Measurements from ENCODE around the gene CEP68. TPM values are rescaled to one million over a fixed set of nuclear protein-coding genes. Genes with fewer than 3 reads are reported as not detected.
"Not testable (repeated sequence)": the region's sequence is repeated elsewhere in the genome, so short reads cannot be mapped to it uniquely, and the experiment has no call there.

CEP68 gene
- polyA plus RNA-seq, 3 donors, result 5.0 to 17.2 (median 10.4) TPM

DNA sequence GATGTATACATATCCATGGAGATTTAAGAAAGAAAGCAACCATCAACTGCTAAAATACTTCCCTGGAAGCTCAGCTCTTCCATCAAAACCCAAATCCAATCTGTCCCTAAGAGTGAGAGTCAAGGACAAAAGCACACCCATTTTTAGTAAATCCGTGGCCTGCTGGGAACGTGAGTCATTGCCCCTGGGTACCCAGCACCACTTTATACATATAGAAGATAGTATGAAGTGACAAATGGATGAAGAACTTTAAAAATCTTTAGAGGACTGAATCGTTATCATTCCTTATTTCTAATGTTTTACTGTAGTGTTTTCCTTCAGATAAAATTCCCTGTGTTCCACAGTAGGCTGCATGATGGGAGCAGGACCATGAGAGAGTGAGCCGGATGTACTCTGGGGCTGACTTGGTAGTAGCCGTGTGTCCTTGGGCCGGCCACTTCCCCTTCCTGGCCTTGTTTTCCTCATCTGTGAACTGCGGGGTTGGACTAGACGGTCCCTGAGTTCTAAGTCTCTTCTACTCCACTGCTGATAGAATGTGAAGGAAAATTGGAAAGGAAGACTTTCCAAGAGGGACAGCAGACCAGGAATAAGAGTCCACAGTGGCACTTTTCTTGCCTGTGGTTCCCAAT, 28.5 kb upstream of the CEP68 start:
- 59 to 78% (median 71%) methylated on average over 8 of the region's 8 CpGs for whole genome bisulfite sequencing, 3 donors
- no peak overlapping the region for H3K27ac ChIP-seq (ENCODE audit: low read depth, low read length)

DNA sequence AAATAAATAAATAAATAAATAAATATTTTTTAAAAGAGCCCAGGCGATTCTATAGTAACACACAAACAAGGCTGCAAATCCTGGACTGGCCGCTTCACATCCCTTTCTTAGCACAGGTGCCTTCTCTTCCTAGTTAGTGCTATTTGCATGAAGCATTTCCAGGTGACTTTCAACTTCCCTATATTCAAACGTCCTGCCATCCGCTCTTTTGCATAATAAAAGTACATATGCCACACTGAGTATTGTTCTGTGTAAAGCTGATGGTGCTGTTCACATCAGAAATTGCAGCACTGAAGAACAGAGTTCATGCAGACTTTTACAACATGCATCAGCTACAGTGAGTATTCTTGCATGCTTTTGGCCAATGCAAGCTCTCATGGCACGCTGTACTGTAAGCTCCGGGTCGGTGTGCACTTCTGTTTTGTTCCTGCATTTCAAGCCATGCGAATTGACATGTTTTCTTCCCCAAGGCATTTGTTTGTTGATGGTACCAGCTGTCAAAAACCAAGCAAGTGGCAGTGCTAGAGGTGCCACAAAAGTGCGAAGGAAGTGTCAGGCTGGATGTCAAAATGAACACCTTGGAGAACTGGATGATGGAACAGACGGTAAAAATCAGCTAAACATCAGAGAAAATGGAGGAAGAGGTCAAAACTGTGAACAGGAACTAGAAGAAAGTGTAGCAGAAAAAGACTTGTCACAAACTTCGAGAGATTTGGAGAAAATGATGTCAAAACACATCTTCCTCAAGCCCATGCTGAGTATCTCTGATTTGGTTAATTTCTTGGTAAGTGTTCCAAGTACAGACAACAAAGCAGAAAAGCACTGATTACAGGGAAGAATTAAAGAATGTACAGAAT, 25.5 kb upstream of the CEP68 start:
- H3K27ac ChIP-seq (ENCODE audit: low read depth, low read length), result no peak overlapping the region

DNA sequence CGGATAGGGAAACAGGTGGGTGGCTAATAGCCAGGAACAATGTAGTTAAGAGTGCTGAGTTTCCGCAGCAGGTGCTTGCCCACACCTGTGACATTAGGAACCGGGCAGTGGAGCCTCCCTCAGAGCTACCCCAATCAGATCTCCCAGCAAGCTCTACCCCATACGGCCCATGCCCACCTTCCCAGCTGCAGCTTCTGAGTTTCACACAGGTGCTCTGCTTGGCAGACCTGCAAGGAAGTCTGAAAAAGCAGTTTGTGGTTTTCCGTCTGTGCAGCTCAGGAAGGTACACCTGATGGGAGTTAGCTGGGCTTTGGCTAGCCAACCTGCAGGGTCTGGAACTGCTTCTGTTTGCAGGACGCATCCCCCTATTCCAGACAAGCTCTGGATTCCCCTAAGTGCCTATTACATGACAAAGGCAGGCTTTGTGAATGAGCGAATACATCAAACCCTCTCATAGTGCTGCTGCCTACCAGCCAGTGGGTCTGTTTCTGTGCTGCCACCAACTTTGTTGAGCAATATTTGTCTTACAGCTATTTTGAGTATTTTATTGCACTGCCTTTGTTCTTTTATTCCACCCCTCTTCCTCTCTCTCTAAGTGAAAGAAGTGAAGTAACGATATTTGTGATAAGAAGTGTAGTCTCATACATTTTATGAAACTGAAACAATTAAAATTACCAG, 24.7 kb upstream of the CEP68 start:
- 25 to 50% (median 44%) methylated on average over 8 of the region's 8 CpGs for WGBS, 3 donors
- no peak overlapping the region for H3K27ac ChIP-seq (ENCODE audit: low read depth, low read length)

More for the DNA sequence above, 25.5 kb upstream of the CEP68 start:
- WGBS, 3 donors, result 77 to 83% (median 78%) methylated on average over 11 of the region's 11 CpGs

DNA sequence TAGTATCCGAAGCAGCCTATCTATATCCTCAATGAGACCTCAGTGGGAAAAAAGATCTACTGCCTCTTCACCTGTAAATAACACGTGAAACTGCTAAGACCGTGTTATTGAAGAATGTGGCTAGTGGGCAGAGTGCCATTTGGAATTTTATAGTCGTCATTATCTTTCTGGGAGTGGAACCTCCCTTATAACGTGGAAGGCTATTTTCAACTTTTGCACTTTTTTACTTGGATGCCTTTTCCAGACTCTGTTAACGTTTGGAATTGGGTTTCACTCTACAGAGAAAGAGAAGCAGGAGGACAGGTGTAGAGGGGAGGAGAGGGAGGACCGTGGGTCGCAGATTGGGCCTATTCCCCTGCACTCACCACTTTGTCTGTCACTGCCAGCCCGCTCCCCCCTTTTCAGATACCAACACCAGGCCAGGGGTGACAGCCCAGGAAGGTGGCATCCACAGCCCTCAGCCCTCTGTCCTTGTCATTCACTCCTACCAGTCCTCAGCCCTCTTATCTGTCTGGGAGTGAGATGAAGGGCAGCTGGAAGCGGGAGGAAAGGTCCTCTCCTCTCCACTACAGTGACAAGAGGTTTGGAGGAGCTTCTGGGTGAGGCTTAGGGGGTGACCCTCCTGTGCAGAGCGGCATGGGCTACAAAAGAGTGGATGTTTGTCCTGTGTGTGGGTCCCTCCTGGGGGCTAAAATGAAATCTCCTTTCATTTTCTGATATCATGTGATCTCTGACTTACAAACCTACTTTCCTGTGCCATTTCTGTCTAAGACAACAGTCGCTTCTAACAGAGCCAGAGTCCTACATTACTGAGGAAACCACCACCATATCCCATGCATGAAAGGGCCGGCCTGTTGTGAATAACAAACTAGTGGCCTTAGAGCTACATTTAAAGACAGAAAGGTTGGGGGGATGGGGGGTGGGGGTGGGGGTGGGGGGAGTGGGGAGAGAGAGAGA, 23.9 kb upstream of the CEP68 start:
- 53 to 54% (median 54%) methylated on average over 13 of the region's 13 CpGs for WGBS, 3 donors
- H3K27ac ChIP-seq (ENCODE audit: low read depth, low read length), result no peak overlapping the region

DNA sequence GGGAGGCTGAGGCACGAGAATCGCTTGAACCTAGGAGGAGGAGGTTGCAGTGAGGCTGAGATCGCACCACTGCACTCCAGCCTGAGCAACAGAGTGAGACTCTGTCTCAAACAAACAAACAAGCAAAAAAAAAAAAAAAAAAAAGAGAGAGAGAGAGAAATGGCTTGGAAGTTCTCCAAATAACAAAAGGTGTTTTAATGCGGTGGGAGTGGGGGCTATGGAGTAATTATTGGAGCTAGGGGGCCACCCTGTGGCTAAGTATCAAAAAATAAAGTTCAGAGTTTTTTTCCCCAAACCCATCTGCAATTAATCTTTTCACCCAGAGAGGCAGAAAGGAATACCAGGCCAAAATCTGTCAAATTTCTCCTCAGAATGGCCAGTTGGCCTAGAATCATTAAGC, 23.0 kb upstream of the CEP68 start:
- H3K27ac ChIP-seq (ENCODE audit: low read depth, low read length), result no peak overlapping the region
- 83 to 93% (median 84%) methylated on average over 4 of the region's 4 CpGs for WGBS, 3 donors

DNA sequence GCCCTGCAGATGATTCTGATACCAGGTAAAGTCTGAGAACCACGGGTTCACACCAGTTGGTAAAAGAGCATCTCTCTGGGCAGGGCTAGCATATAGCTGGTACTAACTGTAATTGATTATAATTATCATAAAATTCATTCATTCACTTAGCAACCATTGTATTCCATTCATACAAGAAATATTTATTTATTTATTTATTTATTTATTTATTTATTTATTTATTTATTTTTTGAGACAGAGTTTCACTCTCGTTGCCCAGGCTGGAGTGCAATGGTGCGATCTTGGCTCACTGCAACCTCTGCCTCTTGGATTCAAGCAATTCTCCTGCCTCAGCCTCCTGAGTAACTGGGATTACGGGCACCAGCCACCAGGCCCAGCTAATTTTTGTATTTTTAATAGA, 22.5 kb upstream of the CEP68 start:
- 85 to 93% (median 92%) methylated on average over 4 of the region's 4 CpGs for whole genome bisulfite sequencing, 3 donors
- H3K27ac ChIP-seq (ENCODE audit: low read depth, low read length), result not testable (repeated sequence)

DNA sequence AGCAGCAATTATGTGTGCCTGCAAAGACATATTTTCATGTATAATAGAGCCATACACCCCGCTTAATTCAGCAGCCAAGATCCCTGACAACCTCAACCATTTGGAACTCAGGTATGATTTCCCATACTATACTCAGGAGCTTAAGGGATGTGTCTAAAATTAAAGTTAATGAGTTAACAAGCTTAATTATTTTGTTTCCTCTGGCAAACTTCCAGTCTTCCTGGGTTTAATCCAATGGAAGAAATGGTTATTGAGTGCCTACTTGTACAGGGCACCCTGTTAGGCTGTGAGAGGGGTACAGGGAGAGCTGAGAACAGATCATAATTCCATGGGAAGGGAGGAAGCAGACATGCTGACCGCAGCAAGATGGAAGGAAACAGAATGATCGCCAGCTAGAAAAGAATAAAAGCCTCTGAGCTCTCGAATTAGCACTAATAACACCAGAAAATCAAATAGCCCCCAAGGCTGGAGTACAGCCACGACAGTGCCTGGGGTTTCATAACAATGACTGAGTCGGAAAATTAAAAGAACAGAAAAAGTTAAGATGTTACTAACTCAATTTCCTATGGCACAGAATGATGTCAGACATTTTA, 20.8 kb upstream of the CEP68 start:
- WGBS, 3 donors, result 58 to 78% (median 66%) methylated on average over 6 of the region's 6 CpGs
- H3K27ac ChIP-seq (ENCODE audit: low read depth, low read length), result no peak overlapping the region

DNA sequence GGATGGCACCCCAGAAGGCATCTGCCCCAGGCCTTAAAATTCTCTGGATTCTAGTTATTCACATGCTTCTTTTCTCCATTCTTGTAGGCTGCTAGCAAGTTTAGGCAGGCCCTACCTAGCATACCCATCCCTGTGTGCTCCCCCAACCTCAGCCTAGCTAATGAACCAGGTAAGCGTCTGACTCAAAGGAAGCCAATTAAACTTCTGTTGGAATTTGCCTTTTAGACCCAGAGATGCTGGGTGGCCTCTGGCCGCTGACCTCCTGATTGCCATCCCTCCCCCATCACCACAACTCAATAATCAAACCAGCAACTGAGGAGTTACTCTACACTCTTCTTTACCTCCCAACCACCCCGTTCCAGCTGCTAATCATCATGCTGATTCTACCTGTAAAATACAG, 19.0 kb upstream of the CEP68 start:
- 84 to 90% (median 88%) methylated on average over 3 of the region's 3 CpGs for WGBS, 3 donors
- no peak overlapping the region for H3K27ac ChIP-seq (ENCODE audit: low read depth, low read length)

DNA sequence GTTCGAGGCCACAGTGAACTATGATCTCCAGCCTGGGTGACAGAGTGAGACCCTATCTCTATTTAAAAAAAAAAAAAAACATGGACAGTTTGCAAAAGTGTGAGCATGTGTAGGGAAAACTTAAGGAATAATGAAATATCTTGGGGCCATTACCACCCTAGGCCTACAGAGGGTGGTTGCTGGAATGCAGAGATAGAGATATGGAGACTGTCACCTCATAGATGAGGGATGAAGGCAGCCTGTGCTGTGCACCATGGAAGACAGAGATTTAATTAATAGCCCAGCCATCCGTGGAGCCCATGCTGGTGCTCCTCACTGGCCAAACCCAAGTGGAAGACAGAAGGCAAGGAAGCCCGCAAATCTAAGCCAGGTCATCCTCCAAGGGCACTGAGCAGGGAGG, 16.6 kb upstream of the CEP68 start:
- 83 to 92% (median 91%) methylated on average over 3 of the region's 3 CpGs for WGBS, 3 donors
- no peak overlapping the region for H3K27ac ChIP-seq (ENCODE audit: low read depth, low read length)

DNA sequence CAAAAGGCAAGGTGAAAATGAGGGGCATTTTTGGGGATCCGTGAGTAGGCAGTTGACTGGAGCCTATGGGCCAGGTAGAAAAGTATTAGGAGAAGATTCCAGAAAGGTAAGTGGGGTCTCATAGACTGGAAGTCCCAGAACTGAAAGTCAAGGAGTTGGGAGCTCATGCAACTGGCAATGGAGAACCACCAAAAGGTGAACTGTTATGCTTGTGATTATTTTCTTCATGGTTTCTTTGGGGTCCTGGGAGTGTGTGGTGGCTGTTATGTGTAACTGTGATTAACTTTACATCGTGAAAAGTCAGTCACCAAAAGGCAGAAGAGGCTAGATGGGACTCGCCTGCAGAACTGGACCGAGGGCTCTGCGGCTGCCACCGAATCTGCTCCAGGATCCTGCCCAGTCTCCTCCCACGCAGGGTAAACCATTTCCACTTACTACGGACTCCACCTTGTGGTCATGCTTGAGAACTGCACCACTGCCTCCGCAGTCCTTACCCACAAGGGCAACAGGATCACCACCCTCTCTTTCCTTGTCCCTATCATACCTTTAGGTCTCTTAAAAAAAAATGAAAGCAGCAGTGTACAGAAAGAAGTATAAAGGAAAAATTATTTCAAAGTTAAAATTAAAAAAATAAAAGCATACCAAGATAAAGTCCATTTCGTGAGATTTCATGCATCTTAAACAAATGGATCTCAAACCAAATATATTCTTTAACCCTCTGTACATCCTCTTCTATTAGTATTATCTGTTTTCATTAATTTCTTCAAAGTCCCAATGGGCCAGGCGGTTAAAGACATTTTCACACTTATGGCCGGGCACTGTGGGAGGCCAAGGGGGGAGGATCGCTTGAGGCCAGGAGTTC, 15.6 kb upstream of the CEP68 start:
- 24 to 33% (median 30%) methylated on average over 13 of the region's 13 CpGs for WGBS, 3 donors
- no peak overlapping the region for H3K27ac ChIP-seq (ENCODE audit: low read depth, low read length)

DNA sequence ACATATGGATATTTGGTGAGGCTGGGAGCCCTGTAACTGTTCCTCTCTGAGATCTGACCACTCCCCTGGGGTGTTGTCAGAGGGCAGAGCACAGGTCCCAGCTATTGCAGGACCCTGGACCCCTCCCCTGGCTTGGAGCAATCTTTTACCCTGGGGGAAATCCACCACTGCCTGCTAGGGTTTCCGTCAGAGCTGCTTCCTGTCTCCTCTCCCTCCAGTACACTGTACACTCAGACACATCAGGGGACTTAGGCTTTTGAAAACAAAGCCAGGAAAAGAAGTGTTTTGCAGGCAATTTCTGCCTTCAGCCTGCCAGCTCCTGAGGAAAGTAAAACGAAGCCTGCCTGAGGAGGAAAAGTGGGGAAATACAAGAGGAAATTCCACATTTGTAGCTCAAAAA, 13.2 kb upstream of the CEP68 start:
- H3K27ac ChIP-seq (ENCODE audit: low read depth, low read length), result no peak overlapping the region
- WGBS, 3 donors, result 38 to 75% (median 49%) methylated on average over 2 of the region's 2 CpGs

DNA sequence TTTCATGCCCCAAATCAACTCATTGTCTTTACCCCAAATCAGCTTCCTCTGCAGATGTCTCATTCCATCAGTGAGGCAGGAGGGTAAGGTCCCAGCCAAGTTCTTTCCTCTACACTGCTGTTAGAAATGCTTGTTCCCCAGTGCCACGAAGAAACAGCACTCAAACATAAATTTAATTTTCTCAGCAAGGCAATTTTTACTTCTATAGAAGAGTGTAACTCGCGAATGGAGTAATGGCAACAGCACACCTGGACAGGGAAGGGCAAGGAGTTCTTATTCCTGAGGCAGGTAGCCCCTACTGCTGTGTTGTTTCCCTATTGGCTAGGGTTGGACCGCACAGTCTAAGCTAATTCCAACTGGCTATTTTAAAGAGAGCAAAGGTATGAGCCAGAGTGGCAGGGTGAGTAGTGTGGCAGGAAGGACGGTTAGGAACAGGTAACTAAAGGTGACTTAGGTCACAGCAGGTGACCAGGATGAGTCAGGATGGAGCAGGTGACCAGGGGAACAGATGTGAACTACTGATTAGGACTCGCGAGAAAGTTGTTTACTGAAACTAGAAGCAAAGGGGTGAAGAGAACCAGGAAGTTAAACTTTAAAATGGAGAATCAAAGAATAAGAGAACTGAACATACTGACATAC, 12.0 kb upstream of the CEP68 start:
- 83 to 92% (median 90%) methylated on average over 7 of the region's 7 CpGs for WGBS, 3 donors
- no peak overlapping the region for H3K27ac ChIP-seq (ENCODE audit: low read depth, low read length)

DNA sequence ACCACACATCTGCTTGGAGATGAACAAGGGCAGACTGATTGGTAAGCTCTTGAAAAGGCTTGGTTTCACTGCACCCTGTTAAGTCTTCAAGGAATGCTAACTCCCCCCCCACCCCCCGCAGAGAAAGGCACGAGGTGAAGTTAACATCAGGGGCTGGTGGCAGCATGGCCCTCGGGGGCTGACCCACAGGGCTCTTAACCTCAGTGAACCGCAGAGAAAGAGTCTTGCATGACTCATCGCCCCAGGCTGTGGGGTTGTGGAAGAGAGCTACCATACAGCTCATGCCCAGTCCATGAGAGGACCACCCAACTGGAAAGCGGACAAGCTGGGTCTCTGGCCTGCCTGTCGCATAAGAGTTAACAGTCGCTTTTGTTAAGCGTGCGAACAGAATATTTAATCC, 10.6 kb upstream of the CEP68 start:
- no peak overlapping the region for H3K27ac ChIP-seq (ENCODE audit: low read depth, low read length)
- 78 to 82% (median 81%) methylated on average over 10 of the region's 10 CpGs for WGBS, 3 donors

DNA sequence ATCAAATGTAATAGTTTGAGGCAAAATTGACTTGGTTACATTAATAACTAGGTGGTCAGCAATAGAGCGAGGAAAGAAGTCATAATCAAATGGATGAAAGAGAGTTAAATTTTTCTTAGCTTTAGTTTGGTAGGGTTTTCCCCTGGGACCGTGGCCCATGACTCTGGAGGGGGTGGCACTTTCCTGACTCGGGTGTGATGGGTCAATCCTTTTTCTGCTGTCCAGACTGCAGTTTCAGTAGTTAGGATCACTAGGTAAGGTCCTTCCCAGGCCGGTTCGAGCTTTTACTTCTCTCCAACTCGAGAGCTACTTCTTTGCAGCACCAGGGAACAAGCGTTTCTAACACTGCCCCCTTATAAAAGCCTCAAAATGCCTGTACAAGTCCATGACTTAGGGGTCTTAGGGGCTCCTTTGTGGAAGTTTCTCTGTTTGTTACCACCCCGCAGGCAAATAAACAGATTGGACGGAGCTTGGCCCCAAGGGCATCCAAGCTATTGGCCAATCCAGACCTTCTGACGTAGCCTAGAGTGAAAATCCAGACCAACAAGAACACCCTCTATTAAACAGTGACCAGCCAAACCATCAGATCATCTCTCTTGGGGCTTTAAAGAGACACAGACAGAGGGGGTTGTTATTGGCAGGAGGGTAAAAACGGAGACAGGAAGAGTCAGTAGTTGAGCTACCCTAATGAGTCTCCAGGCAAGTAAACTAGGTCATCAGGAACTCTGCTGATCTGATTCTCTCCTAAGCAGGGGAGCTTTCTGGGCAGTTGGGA, 9.4 kb upstream of the CEP68 start:
- WGBS, 3 donors, result 78 to 80% (median 79%) methylated on average over 11 of the region's 11 CpGs
- no peak overlapping the region for H3K27ac ChIP-seq (ENCODE audit: low read depth, low read length)

DNA sequence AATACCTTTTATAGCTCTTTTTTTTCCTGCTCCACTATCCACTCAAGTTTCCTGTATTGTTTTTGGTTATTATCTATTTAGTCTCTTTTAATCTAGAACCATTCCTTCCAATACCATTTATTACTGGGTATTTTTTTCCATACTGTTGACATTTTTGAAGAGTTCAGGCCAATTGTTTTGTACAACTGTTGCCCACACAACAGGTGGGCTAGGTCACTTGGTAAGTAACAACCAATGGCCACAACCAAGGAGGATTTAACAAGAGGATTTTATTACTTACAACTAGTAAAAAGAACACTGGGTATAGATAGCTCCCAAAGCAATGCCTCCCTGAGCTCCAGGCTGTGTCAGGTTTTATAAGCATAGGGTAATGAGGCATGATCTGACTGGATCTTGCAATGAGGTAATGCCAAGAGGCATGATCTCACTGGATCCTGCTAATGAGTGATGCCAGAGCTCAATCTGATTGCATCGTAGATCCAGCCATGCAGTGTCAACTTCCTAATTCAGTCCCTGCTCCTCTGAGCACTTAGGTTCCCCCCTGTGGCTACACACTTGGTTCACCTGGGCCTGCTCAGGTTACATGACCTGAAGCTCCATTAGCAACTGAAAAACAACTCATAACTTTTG, 7.1 kb upstream of the CEP68 start:
- H3K27ac ChIP-seq (ENCODE audit: low read depth, low read length), result no peak overlapping the region
- WGBS, 3 donors, result 80 to 88% (median 86%) methylated on average over 1 of the region's 1 CpG

DNA sequence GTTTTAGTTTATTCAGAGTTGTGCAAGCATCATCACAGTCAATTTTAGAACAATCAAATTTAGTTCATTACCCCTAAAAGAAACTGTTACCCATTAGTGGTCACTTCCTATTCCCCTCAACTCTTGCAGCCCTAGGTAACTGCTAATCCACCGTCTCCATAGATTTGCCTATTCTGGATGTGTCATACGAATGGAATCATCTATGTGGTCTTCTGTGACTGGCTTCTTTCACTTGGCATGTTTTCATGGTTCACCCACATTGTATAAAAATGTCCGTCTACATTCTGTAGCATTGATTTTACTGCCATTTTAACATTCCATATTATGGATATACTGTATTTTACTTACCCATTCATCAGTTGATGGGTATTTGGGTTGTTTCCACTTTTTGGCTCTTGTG, 5.3 kb upstream of the CEP68 start:
- 90 to 95% (median 95%) methylated on average over 3 of the region's 3 CpGs for WGBS, 3 donors
- H3K27ac ChIP-seq (ENCODE audit: low read depth, low read length), result no peak overlapping the region

Measured in adipose tissue (tissue), 3 donors.